Activated T-helper 17 cell treated with anti-CD3 and anti-CD28 coated beads, Interleukin-2, amount 50 U/mL, for 72 hours (primary cell): ENCODE measurements around the gene DYNC2I2. TPM values are rescaled to one million over a fixed set of nuclear protein-coding genes. Genes with fewer than 3 reads are reported as not detected.
"Not testable (repeated sequence)": the region's sequence is repeated elsewhere in the genome, so short reads cannot be mapped to it uniquely, and the experiment has no call there.

Source experiments
- ATAC-seq: fragments of 150-1000 bp; cut with Tn5 transposase; replicated peaks from 2 replicates; pipeline ENCODE4 v1.10.0; 2021; ENCODE audit warnings: mild to moderate bottlenecking, moderate library complexity
- H3K27ac Mint-ChIP-seq: one replicate; pipeline ENCODE4 v1.8.0; 2022; ENCODE audit warnings: mixed read lengths
- H3K27me3 Mint-ChIP-seq: one replicate; pipeline ENCODE4 v1.8.0; 2022; ENCODE audit warnings: mixed read lengths
- H3K36me3 Mint-ChIP-seq: one replicate; pipeline ENCODE4 v1.8.0; 2022; ENCODE audit warnings: low read depth, mild to moderate bottlenecking, mixed read lengths
- H3K4me1 Mint-ChIP-seq: one replicate; pipeline ENCODE4 v1.8.0; 2022; ENCODE audit warnings: mixed read lengths
- H3K4me3 Mint-ChIP-seq: one replicate; pipeline ENCODE4 v1.8.0; 2022; ENCODE audit warnings: mild to moderate bottlenecking, mixed read lengths
- H3K9me3 Mint-ChIP-seq: one replicate; pipeline ENCODE4 v1.8.0; 2022; ENCODE audit warnings: mixed read lengths
- total RNA-seq, 2 donors: library from RNA; stranded (reverse); gene quantifications; one replicate each; pipeline ENCODE4 v1.2.3, GENCODE V29; 2022

The DYNC2I2 gene
- total RNA-seq, 2 donors from 2014 or later = 29.4 to 39.8 TPM

DNA sequence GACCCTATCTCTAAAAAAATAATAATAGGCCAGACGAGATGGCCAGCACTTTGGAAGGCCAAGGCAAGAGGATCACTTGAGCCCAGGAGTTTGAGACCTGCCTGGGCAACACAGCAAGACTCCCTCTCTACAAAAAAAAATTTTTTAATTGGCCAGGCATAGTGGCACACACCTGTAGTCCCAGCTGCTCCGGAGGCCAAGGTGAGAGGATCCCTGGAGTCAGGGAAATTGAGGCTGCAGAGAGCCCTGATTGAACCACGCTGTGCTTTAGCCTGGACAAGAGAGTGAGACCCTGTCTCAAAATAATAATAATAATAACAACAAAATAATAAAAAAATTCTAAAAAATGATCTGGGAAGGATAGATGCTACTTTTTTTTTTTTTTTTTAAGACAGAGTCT, 1.1 kb upstream of the DYNC2I2 start:
- Mint-ChIP-seq H3K4me1 (no peaks in the 10 kb centered on the region), H3K4me3 (peak overlapping the region; percentile 80), H3K9me3 (no peaks in the 10 kb centered on the region), H3K36me3 (no peaks in the 10 kb centered on the region), H3K27me3 (no peaks in the 10 kb centered on the region), H3K27ac (peak overlapping the region; percentile 98)
- no peak for ATAC-seq

GRCh38 chr9:128657344-128657704, 677 bp upstream of the DYNC2I2 start:
- H3K36me3 Mint-ChIP-seq = no peaks in the 10 kb centered on the region
- H3K9me3 Mint-ChIP-seq = no peaks in the 10 kb centered on the region
- H3K27me3 Mint-ChIP-seq = no peaks in the 10 kb centered on the region
- ATAC-seq = no peak
- peak overlapping the region; percentile 80 for H3K4me3 Mint-ChIP-seq
- H3K4me1 Mint-ChIP-seq = no peaks in the 10 kb centered on the region
- H3K27ac Mint-ChIP-seq = peak overlapping the region; percentile 98

DNA sequence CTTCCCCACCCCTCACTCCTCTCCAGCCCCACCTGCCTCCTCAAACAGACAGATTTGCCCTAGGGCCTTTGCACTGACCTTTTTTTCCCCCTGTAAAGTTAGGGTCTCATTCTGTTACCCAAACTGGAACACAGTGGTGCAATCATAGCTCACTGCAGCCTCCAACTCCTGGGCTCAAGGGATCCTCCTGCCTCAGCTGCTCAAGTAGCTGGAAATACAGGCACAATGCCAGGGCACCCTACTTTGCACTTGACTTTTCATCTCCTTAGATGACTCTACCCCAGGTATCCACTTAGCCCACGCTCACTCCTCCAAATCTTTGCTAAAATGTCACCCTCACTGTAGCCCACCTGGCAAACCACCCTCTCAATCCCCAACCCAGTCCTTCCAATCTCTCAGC, 2.2 kb downstream of the DYNC2I2 start:
- Mint-ChIP-seq H3K27ac (peak overlapping the region; percentile 13), H3K9me3 (no peaks in the 10 kb centered on the region), H3K4me1 (no peaks in the 10 kb centered on the region), H3K4me3 (peak overlapping the region; percentile 80), H3K27me3 (no peaks in the 10 kb centered on the region), H3K36me3 (no peaks in the 10 kb centered on the region)
- ATAC-seq = no peak

DNA sequence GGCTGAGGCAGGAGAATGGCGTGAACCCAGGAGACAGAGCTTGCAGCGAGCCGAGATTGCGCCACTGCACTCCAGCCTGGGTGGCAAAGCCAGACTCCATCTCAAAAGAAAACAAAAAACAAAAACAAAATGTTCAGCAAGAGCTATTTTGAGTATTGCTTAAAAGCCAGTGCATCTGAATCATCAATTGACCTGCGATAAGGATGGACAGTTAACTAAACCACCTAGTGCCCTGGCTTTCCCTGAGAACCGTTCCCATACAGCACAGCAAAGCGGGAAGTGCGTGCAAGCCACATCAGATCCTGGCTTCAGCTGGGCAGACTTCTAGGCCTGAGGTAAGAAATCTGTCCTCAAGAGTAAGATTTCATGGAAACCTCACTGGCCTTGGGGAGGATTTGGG, 2.7 kb downstream of the DYNC2I2 start:
- no peaks in the 10 kb centered on the region for H3K36me3 Mint-ChIP-seq
- ATAC-seq = no peak
- H3K9me3 Mint-ChIP-seq = no peaks in the 10 kb centered on the region
- no peaks in the 10 kb centered on the region for H3K27me3 Mint-ChIP-seq
- H3K4me1 Mint-ChIP-seq = no peaks in the 10 kb centered on the region
- no peak overlapping the region for H3K4me3 Mint-ChIP-seq
- no peak overlapping the region for H3K27ac Mint-ChIP-seq

DNA sequence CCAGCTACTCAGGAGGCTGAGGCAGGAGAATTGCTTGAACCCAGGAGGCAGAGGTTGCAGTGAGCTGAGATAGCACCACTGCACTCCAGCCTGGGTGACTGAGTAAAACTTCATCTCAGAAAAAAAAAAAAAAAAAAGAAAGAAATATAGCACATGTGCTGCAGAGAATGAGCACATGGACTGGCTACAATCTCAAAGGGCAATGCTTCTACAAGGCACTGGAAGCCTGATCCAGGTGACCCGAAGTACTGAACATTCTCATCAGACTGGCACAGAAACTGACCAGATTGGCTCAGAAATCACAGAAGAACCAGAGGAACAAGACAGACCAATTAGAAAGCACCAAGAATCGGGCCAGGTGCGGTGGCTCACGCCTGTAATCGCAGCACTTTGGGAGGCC, 4.8 kb downstream of the DYNC2I2 start:
- Mint-ChIP-seq H3K27ac (no peak overlapping the region), H3K9me3 (no peaks in the 10 kb centered on the region), H3K4me3 (no peak overlapping the region), H3K4me1 (no peaks in the 10 kb centered on the region), H3K27me3 (no peaks in the 10 kb centered on the region), H3K36me3 (no peaks in the 10 kb centered on the region)
- ATAC-seq = no peak

DNA sequence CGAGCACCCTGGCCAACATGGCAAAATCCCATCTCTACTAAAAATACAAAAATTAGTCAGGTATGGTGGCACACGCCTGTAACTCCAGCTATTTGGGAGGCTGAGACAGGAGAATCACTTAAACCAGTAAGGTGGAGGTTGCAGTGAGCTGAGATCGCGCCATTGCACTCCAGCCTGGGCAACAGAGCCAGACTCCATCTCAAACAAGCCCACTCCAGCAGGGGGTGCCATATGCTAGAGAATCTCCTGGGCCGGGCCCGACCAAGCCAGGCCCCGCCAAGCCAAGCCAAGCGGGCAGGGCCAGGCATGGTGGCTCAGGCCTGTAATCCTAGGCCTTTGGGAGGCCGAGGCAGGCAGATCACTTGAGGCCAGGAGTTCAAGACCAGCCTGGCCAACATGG, 8.4 kb downstream of the DYNC2I2 start:
- H3K4me3 Mint-ChIP-seq, H3K36me3 Mint-ChIP-seq, H3K4me1 Mint-ChIP-seq, H3K27ac Mint-ChIP-seq, H3K9me3 Mint-ChIP-seq, H3K27me3 Mint-ChIP-seq: not testable (repeated sequence)
- peak; percentile 97 for ATAC-seq

GRCh38 chr9:128643519-128644300, 12.9 kb downstream of the DYNC2I2 start:
- no peak for ATAC-seq
- Mint-ChIP-seq H3K27me3 (no peaks in the 10 kb centered on the region), H3K27ac (peak overlapping the region; percentile 41), H3K36me3 (no peaks in the 10 kb centered on the region), H3K9me3 (no peaks in the 10 kb centered on the region), H3K4me1 (no peaks in the 10 kb centered on the region), H3K4me3 (no peak overlapping the region)

DNA sequence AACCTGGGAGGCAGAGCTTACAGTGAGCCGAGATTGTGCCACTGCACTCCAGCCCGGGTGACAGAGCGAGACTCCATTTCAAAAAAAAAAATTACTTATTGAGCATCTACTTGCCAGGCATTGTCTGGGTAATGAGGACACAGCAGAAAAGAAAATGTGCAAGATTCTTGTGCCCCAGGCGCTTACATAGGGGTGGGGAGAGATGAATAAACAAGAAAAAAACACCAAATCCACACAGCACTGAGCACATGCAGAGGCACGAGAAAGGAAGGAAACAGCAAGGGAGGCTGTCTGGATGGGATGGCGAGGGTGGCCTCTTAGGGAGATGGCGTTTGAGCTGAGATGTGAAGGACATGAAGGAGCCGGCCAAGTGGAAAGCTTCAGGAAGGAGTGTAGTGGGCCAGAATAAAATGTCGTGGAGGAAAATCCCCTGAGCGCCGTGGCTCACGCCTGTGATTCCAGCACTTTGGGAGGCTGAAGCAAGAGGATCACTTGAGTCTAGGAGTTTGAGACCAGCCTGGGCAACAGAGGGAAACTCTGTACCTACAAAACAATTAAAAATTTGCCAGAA, 13.9 kb downstream of the DYNC2I2 start:
- Mint-ChIP-seq H3K4me3 (no peak overlapping the region), H3K4me1 (no peaks in the 10 kb centered on the region), H3K9me3 (no peaks in the 10 kb centered on the region), H3K27me3 (no peaks in the 10 kb centered on the region), H3K27ac (peak overlapping the region; percentile 10), H3K36me3 (no peaks in the 10 kb centered on the region)
- no peak for ATAC-seq

DNA sequence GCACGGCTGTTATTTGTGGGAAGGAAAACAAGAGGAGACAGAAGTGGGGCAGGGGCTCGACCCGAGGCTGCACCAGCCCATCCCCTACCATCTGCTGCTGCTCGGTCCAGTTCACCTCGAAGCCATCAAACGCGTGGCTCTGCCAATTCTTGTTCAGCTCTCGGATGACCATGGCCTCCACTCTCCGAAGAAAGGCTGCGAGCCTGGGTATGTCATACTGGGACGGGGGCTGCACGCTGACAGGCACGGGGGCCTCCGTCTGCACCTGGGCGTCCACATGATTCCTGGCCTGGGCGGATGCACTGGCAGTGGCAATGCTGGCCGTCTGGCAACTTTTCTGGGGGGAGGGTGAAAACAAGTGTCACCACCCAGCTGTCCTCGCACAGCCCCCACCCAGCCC, 16.0 kb downstream of the DYNC2I2 start:
- ATAC-seq = no peak
- Mint-ChIP-seq H3K27me3 (no peaks in the 10 kb centered on the region), H3K27ac (no peak overlapping the region), H3K9me3 (no peaks in the 10 kb centered on the region), H3K4me1 (no peaks in the 10 kb centered on the region), H3K4me3 (no peak overlapping the region), H3K36me3 (no peaks in the 10 kb centered on the region)

DNA sequence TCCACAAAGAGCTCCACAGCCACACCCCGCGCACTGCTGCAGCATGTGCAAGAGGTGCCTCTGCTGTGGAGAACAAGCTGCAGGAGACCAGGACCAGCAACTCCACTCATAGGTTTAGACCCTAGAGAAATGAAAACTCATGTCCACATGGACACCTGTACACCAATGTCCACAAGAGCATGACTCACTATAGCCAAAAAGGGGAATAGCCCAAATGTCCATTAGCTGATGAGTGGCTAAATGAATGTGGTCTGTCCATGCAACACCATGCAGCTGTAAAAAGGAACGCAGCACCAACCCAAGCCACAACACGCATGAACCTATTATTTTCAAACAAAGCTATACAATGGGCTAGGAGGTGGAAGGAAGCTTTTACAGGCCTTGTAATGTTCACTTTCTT, 18.1 kb downstream of the DYNC2I2 start:
- no peak overlapping the region for H3K27ac Mint-ChIP-seq
- H3K4me1 Mint-ChIP-seq = no peaks in the 10 kb centered on the region
- H3K27me3 Mint-ChIP-seq = no peaks in the 10 kb centered on the region
- H3K4me3 Mint-ChIP-seq = no peak overlapping the region
- H3K36me3 Mint-ChIP-seq = peaks cover 8% of the 10 kb centered on the region
- ATAC-seq = no peak
- H3K9me3 Mint-ChIP-seq = no peaks in the 10 kb centered on the region

DNA sequence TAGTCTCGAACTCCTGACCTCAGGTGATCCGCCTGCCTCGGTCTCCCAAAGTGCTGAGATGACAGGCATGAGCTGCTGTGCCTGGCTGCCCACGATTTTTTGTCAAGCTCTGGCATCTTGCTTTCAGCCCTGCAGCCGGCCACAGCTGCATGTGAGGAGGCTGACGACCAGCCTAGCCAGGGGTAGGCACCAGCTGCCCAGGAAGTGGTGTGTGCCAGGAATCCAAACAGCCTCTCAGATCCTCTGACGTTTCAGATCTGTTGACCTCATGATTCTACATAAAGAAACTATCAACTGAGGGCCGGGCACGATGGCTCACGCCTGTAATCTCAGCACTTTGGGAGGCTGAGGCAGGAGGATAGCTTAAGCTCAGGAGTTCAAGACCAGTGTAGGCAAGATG, 19.0 kb downstream of the DYNC2I2 start:
- Mint-ChIP-seq H3K27me3 (no peaks in the 10 kb centered on the region), H3K36me3 (peaks cover 17% of the 10 kb centered on the region), H3K4me1 (no peaks in the 10 kb centered on the region), H3K27ac (no peak overlapping the region), H3K4me3 (no peak overlapping the region), H3K9me3 (no peaks in the 10 kb centered on the region)
- no peak for ATAC-seq

- Mint-ChIP-seq H3K27ac (no peak overlapping the region), H3K27me3 (no peaks in the 10 kb centered on the region), H3K4me3 (no peak overlapping the region), H3K4me1 (no peaks in the 10 kb centered on the region), H3K36me3 (peaks cover 25% of the 10 kb centered on the region), H3K9me3 (no peaks in the 10 kb centered on the region)
- ATAC-seq = no peak
These were observed 19.8 kb downstream of the DYNC2I2 start for GRCh38 chr9:128636556-128637530.

DNA sequence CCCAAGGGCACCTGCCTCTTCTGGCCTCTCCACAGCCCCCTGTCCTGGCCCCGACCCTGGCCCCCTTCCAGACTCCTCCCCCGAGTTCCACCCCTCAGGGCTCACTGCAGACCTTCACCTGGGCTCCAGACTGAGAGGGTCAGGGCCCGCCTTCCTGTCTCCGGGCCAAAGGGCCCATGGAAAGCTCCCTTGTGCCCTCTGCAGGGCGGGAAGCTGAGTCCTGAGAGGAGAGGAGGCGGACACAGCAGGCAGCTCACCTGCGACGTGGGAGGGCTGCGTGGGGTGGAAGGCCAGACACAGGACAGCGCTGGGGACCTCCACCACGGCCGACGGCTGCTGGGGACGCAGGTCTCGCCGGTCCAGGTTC, 20.6 kb downstream of the DYNC2I2 start:
- Mint-ChIP-seq H3K4me3 (no peak overlapping the region), H3K36me3 (peaks cover 33% of the 10 kb centered on the region), H3K4me1 (no peaks in the 10 kb centered on the region), H3K27ac (no peak overlapping the region), H3K9me3 (no peaks in the 10 kb centered on the region), H3K27me3 (no peaks in the 10 kb centered on the region)
- no peak for ATAC-seq

GRCh38 chr9:128635266-128636023, 21.2 kb downstream of the DYNC2I2 start:
- Mint-ChIP-seq H3K36me3 (peaks cover 37% of the 10 kb centered on the region), H3K27me3 (no peaks in the 10 kb centered on the region), H3K4me3 (no peak overlapping the region), H3K9me3 (no peaks in the 10 kb centered on the region), H3K27ac (no peak overlapping the region), H3K4me1 (no peaks in the 10 kb centered on the region)
- peak; percentile 14 for ATAC-seq
